RWPE1 (cell line): ENCODE results near the gene ALKBH4.
A peak's percentile ranks its signal among the peaks of the same experiment; 100 is the strongest.

Experiments
- CTCF ChIA-PET: fragments of 350-600 bp; sonication (Branson Sonifier 250); formaldehyde crosslinking; extraction: SDS; loops from one replicate; lab custom pipeline; 2021; lab: Yijun Ruan, JAX
- POLR2A ChIA-PET: fragments of 400-600 bp; formaldehyde crosslinking; extraction: SDS; loops from one replicate; lab custom pipeline; 2020; ENCODE audit warnings: antibody characterized with exemption; ENCODE audit not compliant: low non-redundant PET; lab: Yijun Ruan, JAX
- DNase-seq: peaks from one replicate; pipeline ENCODE4 v3.0.0; 2012; ENCODE audit warnings: low spot score
- H3K27ac ChIP-seq: fragments of 450-650 bp; 2 replicates; pipeline ENCODE4 v1.5.1; 2017
- TF ChIP-seq, protein P1 (sequence below): fragments of 450-650 bp; conservative IDR thresholded peaks from 2 replicates; pipeline ENCODE4 v1.5.1; 2017; ENCODE audit warnings: low read depth, mild to moderate bottlenecking

Gene ALKBH4

DNA sequence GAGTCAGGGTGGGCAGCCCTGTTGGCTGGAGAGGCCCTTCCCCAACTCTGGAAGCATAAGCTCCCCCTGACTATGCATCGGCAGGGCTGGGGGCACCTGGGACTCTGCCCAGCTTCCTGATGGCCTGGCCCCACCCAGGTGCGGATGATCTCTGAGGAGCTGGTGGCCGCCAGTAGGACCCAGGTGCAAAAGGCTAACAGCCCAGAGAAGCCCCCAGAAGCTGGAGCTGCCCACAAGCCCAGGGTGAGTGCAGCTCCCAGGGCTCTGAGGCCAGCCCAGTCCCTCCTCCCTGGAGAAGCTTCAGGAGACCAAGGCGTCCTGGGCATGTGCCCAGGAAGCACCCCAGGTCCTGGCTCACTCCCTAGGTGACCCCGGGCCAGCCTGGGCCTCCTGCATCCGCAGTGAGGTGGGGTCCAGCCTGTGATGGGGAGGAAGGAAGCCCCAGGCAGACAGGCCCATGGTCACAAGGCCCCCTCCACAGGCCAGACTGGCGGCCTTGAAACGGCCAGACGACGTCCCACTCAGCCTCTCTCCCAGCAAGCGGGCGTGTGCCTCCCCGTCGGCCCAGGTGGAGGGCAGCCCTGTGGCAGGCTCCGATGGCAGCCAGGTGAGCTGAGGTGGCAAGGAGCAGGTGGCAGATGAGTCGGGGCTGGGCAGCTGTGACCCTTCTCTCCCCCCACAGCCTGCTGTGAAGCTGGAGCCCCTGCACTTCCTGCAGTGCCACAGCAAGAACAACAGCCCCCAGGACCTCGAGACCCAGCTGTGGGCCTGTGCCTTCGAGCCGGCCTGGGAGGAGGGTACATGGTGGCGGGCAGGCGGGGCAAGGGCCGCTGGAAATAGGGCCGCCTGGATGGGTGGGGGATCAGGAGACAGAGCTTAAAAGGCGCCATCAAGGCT lies 3.2 kb upstream of the ALKBH4 start:
- DNase-seq: no peak
- ChIA-PET CTCF (interaction anchor here (0.6 to 0.7 kb wide), 3 partner anchors 37 to 66 kb away, joined by 3 to 7 read pairs (median 4); no protein-coding TSS in a partner anchor), POLR2A (interaction anchor here (0.7 kb wide), 1 partner anchor 18 kb away, joined by 6 read pairs; no protein-coding TSS in a partner anchor)
- H3K27ac ChIP-seq: peak overlapping the region; percentile 74; the same call in 1 of the 2 replicates
- TF ChIP-seq, protein P1, sequence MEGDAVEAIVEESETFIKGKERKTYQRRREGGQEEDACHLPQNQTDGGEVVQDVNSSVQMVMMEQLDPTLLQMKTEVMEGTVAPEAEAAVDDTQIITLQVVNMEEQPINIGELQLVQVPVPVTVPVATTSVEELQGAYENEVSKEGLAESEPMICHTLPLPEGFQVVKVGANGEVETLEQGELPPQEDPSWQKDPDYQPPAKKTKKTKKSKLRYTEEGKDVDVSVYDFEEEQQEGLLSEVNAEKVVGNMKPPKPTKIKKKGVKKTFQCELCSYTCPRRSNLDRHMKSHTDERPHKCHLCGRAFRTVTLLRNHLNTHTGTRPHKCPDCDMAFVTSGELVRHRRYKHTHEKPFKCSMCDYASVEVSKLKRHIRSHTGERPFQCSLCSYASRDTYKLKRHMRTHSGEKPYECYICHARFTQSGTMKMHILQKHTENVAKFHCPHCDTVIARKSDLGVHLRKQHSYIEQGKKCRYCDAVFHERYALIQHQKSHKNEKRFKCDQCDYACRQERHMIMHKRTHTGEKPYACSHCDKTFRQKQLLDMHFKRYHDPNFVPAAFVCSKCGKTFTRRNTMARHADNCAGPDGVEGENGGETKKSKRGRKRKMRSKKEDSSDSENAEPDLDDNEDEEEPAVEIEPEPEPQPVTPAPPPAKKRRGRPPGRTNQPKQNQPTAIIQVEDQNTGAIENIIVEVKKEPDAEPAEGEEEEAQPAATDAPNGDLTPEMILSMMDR: no peak

DNA sequence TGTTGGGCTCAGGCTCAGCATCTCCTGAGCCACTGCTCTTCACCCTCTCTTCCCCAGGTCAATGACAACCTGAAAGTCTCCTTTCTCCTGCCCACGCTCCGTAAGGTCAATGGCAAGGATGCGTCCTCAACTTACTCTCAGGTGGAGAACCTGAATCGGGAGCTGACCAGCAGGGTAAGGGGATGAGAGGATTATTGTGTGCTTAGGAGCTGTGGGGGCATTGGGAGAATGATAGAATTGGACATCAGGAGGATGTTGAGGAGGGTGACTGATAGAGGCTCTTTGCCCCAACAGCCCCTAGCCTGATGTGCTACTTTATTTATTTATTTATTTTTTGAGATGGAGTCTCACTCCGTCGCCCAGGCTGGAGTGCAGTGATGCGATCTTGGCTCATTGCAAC lies 1.4 kb upstream of the ALKBH4 start:
- POLR2A ChIA-PET: interaction anchor here (0.7 kb wide), 1 partner anchor 173 kb away, joined by 5 read pairs; no protein-coding TSS in a partner anchor
- peak overlapping the region; percentile 74 for H3K27ac ChIP-seq
- TF ChIP-seq, protein P1: no peak
- CTCF ChIA-PET: interaction anchor here (0.7 to 0.9 kb wide), 3 partner anchors 10 to 1627 kb away, joined by 5 to 9 read pairs (median 6); no protein-coding TSS in a partner anchor
- no peak for DNase-seq

GRCh38 chr7:102463841-102464576 lies 654 bp downstream of the ALKBH4 start:
- DNase-seq: no peak
- POLR2A ChIA-PET: no interaction called here
- peak overlapping the region; percentile 74 for H3K27ac ChIP-seq
- TF ChIP-seq, protein P1: no peak
- CTCF ChIA-PET: interaction anchor here (0.6 to 1.0 kb wide), 3 partner anchors 10 to 54 kb away, joined by 3 read pairs; no protein-coding TSS in a partner anchor

DNA sequence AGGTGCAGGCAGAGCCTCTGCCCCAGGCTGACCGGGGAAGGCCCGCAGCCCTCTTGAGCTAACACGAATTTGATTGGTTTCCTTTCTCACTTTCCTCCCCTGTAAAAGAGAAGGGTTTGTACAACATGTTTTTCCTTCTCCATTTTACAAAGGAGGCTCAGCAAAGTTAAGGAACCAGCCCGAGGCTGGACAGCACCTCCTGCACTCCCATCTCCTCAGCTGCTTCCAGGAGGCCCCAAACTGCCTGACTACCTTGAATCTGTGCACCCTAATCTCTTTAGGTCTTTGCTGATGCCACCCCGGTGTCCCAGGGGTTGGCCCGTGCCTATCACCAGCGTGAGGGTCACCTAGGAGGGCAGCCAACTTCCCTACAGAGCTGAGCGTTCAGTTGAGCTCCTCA lies 4.2 kb downstream of the ALKBH4 start:
- ChIA-PET CTCF (interaction anchor here (0.5 kb wide), 1 partner anchor 38 kb away, joined by 6 read pairs; no protein-coding TSS in a partner anchor), POLR2A (interaction anchor here (0.6 kb wide), 1 partner anchor 9 kb away, joined by 3 read pairs; no protein-coding TSS in a partner anchor)
- TF ChIP-seq, protein P1: no peak
- H3K27ac ChIP-seq: peak overlapping the region; percentile 33
- DNase-seq: no peak

- peak overlapping the region; percentile 33; the same call in 1 of the 2 replicates for H3K27ac ChIP-seq
- TF ChIP-seq, protein P1: no peak
- POLR2A ChIA-PET: no interaction called here
- CTCF ChIA-PET: no interaction called here
- DNase-seq: no peak
Measured at GRCh38 chr7:102459221-102459844, 5.3 kb downstream of the ALKBH4 start.
